Esophagus (tissue), 2 donors: Measurements from ENCODE around the gene CDH16. TPM values are rescaled to one million over a fixed set of nuclear protein-coding genes. Genes with fewer than 3 reads are reported as not detected.
"Not testable (repeated sequence)": the region's sequence is repeated elsewhere in the genome, so short reads cannot be mapped to it uniquely, and the experiment has no call there.

Source experiments
- H3K27ac ChIP-seq, 2 donors: one replicate each; pipeline ENCODE4 v1.5.1; 2013; ENCODE audit warnings: low read depth in 2 of 2, mild to moderate bottlenecking in 2 of 2, inconsistent platforms in 1 of 2, low read length in 1 of 2, moderate library complexity in 1 of 2
- H3K27me3 ChIP-seq, 2 donors: one replicate each; pipeline ENCODE4 v1.6.1; 2013; ENCODE audit warnings: low read length in 2 of 2, control low read depth in 1 of 2, mild to moderate bottlenecking in 1 of 2; ENCODE audit not compliant: insufficient read depth in 2 of 2, control insufficient read depth in 1 of 2
- H3K36me3 ChIP-seq, 2 donors: one replicate each; pipeline ENCODE4 v1.6.1; 2013; ENCODE audit warnings: low read length in 1 of 2; ENCODE audit not compliant: control insufficient read depth in 2 of 2, insufficient read depth in 2 of 2
- H3K4me1 ChIP-seq, 2 donors: one replicate each; pipeline ENCODE4 v1.6.1; 2013; ENCODE audit warnings: low read length in 1 of 2; ENCODE audit not compliant: control insufficient read depth in 2 of 2, insufficient read depth in 2 of 2
- H3K4me3 ChIP-seq, 2 donors: one replicate each; pipeline ENCODE4 v1.5.1; 2013; ENCODE audit warnings: low read length in 2 of 2, mild to moderate bottlenecking in 2 of 2, low read depth in 1 of 2, moderate library complexity in 1 of 2
- H3K9me3 ChIP-seq, 2 donors: one replicate each; pipeline ENCODE4 v1.6.1; 2013; ENCODE audit warnings: mild to moderate bottlenecking in 2 of 2, low read depth in 1 of 2, low read length in 1 of 2, moderate library complexity in 1 of 2; ENCODE audit not compliant: control insufficient read depth in 2 of 2, insufficient read depth in 1 of 2
- WGBS, 2 donors: extraction: QIAGEN DNeasy Blood & Tissue Kit; methylation state at CpG; one replicate each; pipeline ENCODE4 v1.1.7; 2013; 5-methylcytosine and 5-hydroxymethylcytosine counted together
- polyA plus RNA-seq, 2 donors: library from polyadenylated mRNA; stranded (reverse); fragments of 200-250 nt; gene quantifications; one replicate each; pipeline ENCODE4 v1.2.3, GENCODE V29; 2013
- donor health status: healthy with polysubstance abuse.
- donor health status: Bipolar disorder and iron deficiency.

Gene CDH16
- polyA plus RNA-seq, 2 donors, result 6.1 to 6.5 TPM

- WGBS, 2 donors, result 79 to 89% methylated on average over 3 of the region's 3 CpGs
- H3K27ac ChIP-seq, result no peak overlapping the region
- H3K36me3 ChIP-seq, result no peaks in the 10 kb centered on the region
- no peaks in the 10 kb centered on the region for H3K27me3 ChIP-seq
- H3K4me3 ChIP-seq, result no peak overlapping the region
- H3K4me1 ChIP-seq, result peaks cover 0 to 3% of the 10 kb centered on the region in 2 donors
- H3K9me3 ChIP-seq, result no peaks in the 10 kb centered on the region
Observed at GRCh38 chr16:66871840-66872239, 46.8 kb downstream of the CDH16 start.

GRCh38 chr16:66871363-66871762, 47.3 kb downstream of the CDH16 start:
- 88 to 93% methylated on average over 2 of the region's 2 CpGs for WGBS, 2 donors
- not testable (repeated sequence) for H3K27ac ChIP-seq, H3K9me3 ChIP-seq, H3K27me3 ChIP-seq, H3K4me3 ChIP-seq, H3K4me1 ChIP-seq, H3K36me3 ChIP-seq

GRCh38 chr16:66869424-66869823, 49.3 kb downstream of the CDH16 start:
- Histone ChIP-seq H3K27me3 (no peaks in the 10 kb centered on the region), H3K27ac (no peak overlapping the region), H3K4me1 (peaks cover 0 to 3% of the 10 kb centered on the region in 2 donors), H3K36me3 (no peaks in the 10 kb centered on the region), H3K9me3 (no peaks in the 10 kb centered on the region), H3K4me3 (no peak overlapping the region)
- 87 to 100% methylated on average over 1 of the region's 1 CpG for WGBS, 2 donors

GRCh38 chr16:66863707-66864106, 55.0 kb downstream of the CDH16 start:
- Histone ChIP-seq H3K36me3 (no peaks in the 10 kb centered on the region), H3K9me3 (no peaks in the 10 kb centered on the region), H3K27ac (no peak overlapping the region), H3K27me3 (no peaks in the 10 kb centered on the region), H3K4me1 (no peaks in the 10 kb centered on the region), H3K4me3 (no peak overlapping the region)

- Histone ChIP-seq H3K4me3 (no peak overlapping the region), H3K9me3 (no peaks in the 10 kb centered on the region), H3K27me3 (no peaks in the 10 kb centered on the region), H3K36me3 (no peaks in the 10 kb centered on the region), H3K4me1 (no peaks in the 10 kb centered on the region), H3K27ac (no peak overlapping the region)
- WGBS, 2 donors, result 89 to 91% methylated on average over 8 of the region's 8 CpGs
Observed at GRCh38 chr16:66862023-66862520, 56.6 kb downstream of the CDH16 start.

GRCh38 chr16:66859397-66860068, 59.2 kb downstream of the CDH16 start:
- no peaks in the 10 kb centered on the region for H3K36me3 ChIP-seq
- H3K4me1 ChIP-seq, result no peaks in the 10 kb centered on the region
- H3K27me3 ChIP-seq, result no peaks in the 10 kb centered on the region
- no peaks in the 10 kb centered on the region for H3K9me3 ChIP-seq
- H3K27ac ChIP-seq, result no peak overlapping the region
- no peak overlapping the region for H3K4me3 ChIP-seq
- 84 to 88% methylated on average over 3 of the region's 3 CpGs for WGBS, 2 donors

GRCh38 chr16:66858740-66859396, 59.8 kb downstream of the CDH16 start:
- Histone ChIP-seq H3K27me3 (no peaks in the 10 kb centered on the region), H3K9me3 (no peaks in the 10 kb centered on the region), H3K27ac (no peak overlapping the region), H3K4me3 (no peak overlapping the region), H3K36me3 (no peaks in the 10 kb centered on the region), H3K4me1 (no peaks in the 10 kb centered on the region)
- 31 to 41% methylated on average over 4 of the region's 4 CpGs for WGBS, 2 donors

Other genes starting within 250 kb of the CDH16 start
- gene CMTM4, start 222.1 kb downstream of the CDH16 start, polyA plus RNA-seq, result 1 to 10 TPM; 5.1 to 7.3 TPM
- gene DYNC1LI2, start 167.3 kb downstream of the CDH16 start, polyA plus RNA-seq, result 10 to 100 TPM; 34.5 to 41.3 TPM
- not detected for gene TERB1, start 117.3 kb downstream of the CDH16 start, polyA plus RNA-seq
- 10 to 100 TPM; 22.2 to 32.0 TPM for gene NAE1, start 87.9 kb downstream of the CDH16 start, polyA plus RNA-seq
- gene CA7, start 74.5 kb downstream of the CDH16 start, polyA plus RNA-seq, result under 1 TPM in 1 of 2 donors, not detected in 1; 0.06 TPM
- 1 to 10 TPM; 2.3 to 2.5 TPM for gene PDP2, start 38.4 kb downstream of the CDH16 start, polyA plus RNA-seq
- 100 to 1,000 TPM in 1 of 2 donors, 10 to 100 TPM in 1; 93.6 to 125 TPM for gene RRAD, start 6.7 kb upstream of the CDH16 start, polyA plus RNA-seq
- gene CIAO2B, start 15.5 kb upstream of the CDH16 start, polyA plus RNA-seq, result 100 to 1,000 TPM; 139 to 266 TPM
- gene CES2, start 16.6 kb upstream of the CDH16 start, polyA plus RNA-seq, result 100 to 1,000 TPM; 120 to 128 TPM
- 1 to 10 TPM; 1.8 to 4.8 TPM for gene CES3, start 42.4 kb upstream of the CDH16 start, polyA plus RNA-seq
- gene CES4A, start 69.7 kb upstream of the CDH16 start, polyA plus RNA-seq, result 10 to 100 TPM; 10.1 to 17.5 TPM
- 10 to 100 TPM; 15.3 to 17.0 TPM for gene CBFB, start 110.3 kb upstream of the CDH16 start, polyA plus RNA-seq
- 1 to 10 TPM; 8.8 to 9.9 TPM for gene PHAF1, start 191.1 kb upstream of the CDH16 start, polyA plus RNA-seq
- 1 to 10 TPM; 3.5 to 4.1 TPM for gene B3GNT9, start 232.1 kb upstream of the CDH16 start, polyA plus RNA-seq
- gene TRADD, start 241.0 kb upstream of the CDH16 start, polyA plus RNA-seq, result 10 to 100 TPM; 21.8 to 27.3 TPM
- gene FBXL8, start 241.1 kb upstream of the CDH16 start, polyA plus RNA-seq, result 10 to 100 TPM; 11.2 to 22.6 TPM
- gene HSF4, start 245.9 kb upstream of the CDH16 start, polyA plus RNA-seq, result 10 to 100 TPM; 22.9 to 80.4 TPM